Small intestine (tissue), 16 donors: Measurements from ENCODE around the gene CSTF2. TPM values are rescaled to one million over a fixed set of nuclear protein-coding genes. Genes with fewer than 3 reads are reported as not detected.
"Not testable (repeated sequence)": the region's sequence is repeated elsewhere in the genome, so short reads cannot be mapped to it uniquely, and the experiment has no call there.

Experiments used
- DNase-seq, 2 donors: peaks; one replicate each; pipeline versions ENCODE4 v3.0.0 to v3.0.0-alpha.2; 2013
- FAIRE-seq: peaks from 2 replicates; lab custom pipeline; 2012; peaks lifted over from hg19 to GRCh38; lab: Jason Lieb, UNC
- H3K27ac ChIP-seq, 3 donors: one replicate each; pipeline ENCODE4 v1.5.1; 2013; ENCODE audit warnings: low read length in 2 of 3, mild to moderate bottlenecking in 2 of 3, control low read depth in 1 of 3, inconsistent platforms in 1 of 3, low read depth in 1 of 3, moderate library complexity in 1 of 3
- H3K27me3 ChIP-seq, 3 donors: one replicate each; pipeline ENCODE4 v1.6.1; 2013; ENCODE audit warnings: low read length in 3 of 3, inconsistent platforms in 1 of 3; ENCODE audit not compliant: control insufficient read depth in 3 of 3, insufficient read depth in 3 of 3
- H3K36me3 ChIP-seq, 3 donors: one replicate each; pipeline ENCODE4 v1.6.1; 2013; ENCODE audit warnings: low read length in 3 of 3, inconsistent platforms in 1 of 3, low read depth in 1 of 3, mild to moderate bottlenecking in 1 of 3, moderate library complexity in 1 of 3; ENCODE audit not compliant: control insufficient read depth in 3 of 3, insufficient read depth in 2 of 3
- H3K4me1 ChIP-seq, 3 donors: one replicate each; pipeline ENCODE4 v1.6.1; 2013; ENCODE audit warnings: low read length in 2 of 3, inconsistent platforms in 1 of 3, low read depth in 1 of 3, mild to moderate bottlenecking in 1 of 3, moderate library complexity in 1 of 3; ENCODE audit not compliant: control insufficient read depth in 3 of 3, insufficient read depth in 2 of 3
- H3K4me3 ChIP-seq, 3 donors: one replicate each; pipeline ENCODE4 v1.5.1; 2013; ENCODE audit warnings: low read length in 3 of 3, control low read depth in 1 of 3, inconsistent platforms in 1 of 3, low read depth in 1 of 3, mild to moderate bottlenecking in 1 of 3, moderate library complexity in 1 of 3
- H3K9me3 ChIP-seq, 2 donors: one replicate each; pipeline ENCODE4 v1.6.1; 2013; ENCODE audit warnings: low read depth in 1 of 2, low read length in 1 of 2; ENCODE audit not compliant: control insufficient read depth in 2 of 2, insufficient read depth in 1 of 2
- WGBS, 3 donors: extraction: QIAGEN DNeasy Blood & Tissue Kit; methylation state at CpG; one replicate each; pipeline ENCODE4 v1.1.7; 2013; 5-methylcytosine and 5-hydroxymethylcytosine counted together
- long read RNA-seq, 10 donors: transcript quantifications; one replicate each; lab custom pipeline, GENCODE V29; 2026
- polyA plus RNA-seq, 4 donors: library from polyadenylated mRNA; stranded (reverse) in 3 of 4; unstranded in 1 of 4; fragments of 200-250 nt in 3 of 4; fragments of 120-200 nt in 1 of 4; gene quantifications; one replicate each; pipeline versions ENCODE4 v1.2.1 to v1.2.3, GENCODE V29; 2013
- donor health status: healthy with polysubstance abuse.
- donor health status: control.
- donor health status: control.
- donor health status: Bipolar disorder and iron deficiency.
- donor health status: healthy.

CSTF2 gene, protein sequence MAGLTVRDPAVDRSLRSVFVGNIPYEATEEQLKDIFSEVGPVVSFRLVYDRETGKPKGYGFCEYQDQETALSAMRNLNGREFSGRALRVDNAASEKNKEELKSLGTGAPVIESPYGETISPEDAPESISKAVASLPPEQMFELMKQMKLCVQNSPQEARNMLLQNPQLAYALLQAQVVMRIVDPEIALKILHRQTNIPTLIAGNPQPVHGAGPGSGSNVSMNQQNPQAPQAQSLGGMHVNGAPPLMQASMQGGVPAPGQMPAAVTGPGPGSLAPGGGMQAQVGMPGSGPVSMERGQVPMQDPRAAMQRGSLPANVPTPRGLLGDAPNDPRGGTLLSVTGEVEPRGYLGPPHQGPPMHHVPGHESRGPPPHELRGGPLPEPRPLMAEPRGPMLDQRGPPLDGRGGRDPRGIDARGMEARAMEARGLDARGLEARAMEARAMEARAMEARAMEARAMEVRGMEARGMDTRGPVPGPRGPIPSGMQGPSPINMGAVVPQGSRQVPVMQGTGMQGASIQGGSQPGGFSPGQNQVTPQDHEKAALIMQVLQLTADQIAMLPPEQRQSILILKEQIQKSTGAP
- 10 to 100 TPM in 2 of 4 donors, 1 to 10 TPM in 2; 4.6 to 18.5 (median 10.2) TPM for polyA plus RNA-seq
- long read RNA-seq, donor 1, transcript CSTF2-201 (14 exons, 1,958 nt) = major isoform, 8 of 13 reads
- long read RNA-seq, donor 1, partial matches to known transcripts = 5 of 13 reads
- long read RNA-seq, donor 1, other reads (novel, unspliced or antisense) = 0 of 13 reads
- long read RNA-seq, donor 2, partial matches to known transcripts = 0 of 4 reads
- long read RNA-seq, donor 2, other reads (novel, unspliced or antisense) = 0 of 4 reads
- long read RNA-seq, donor 3, partial matches to known transcripts = 0 of 1 reads
- long read RNA-seq, donor 3, other reads (novel, unspliced or antisense) = 0 of 1 reads
- long read RNA-seq, donor 4 = 0 reads
- long read RNA-seq, donor 5 = 0 reads
- long read RNA-seq, donor 6, partial matches to known transcripts = 0 of 2 reads
- long read RNA-seq, donor 6, other reads (novel, unspliced or antisense) = 0 of 2 reads
- long read RNA-seq, donor 7, transcript CSTF2-201 (14 exons, 1,958 nt) = major isoform, 5 of 6 reads
- long read RNA-seq, donor 7, partial matches to known transcripts = 0 of 6 reads
- long read RNA-seq, donor 7, other reads (novel, unspliced or antisense) = 0 of 6 reads
- long read RNA-seq, donor 8 = 0 reads
- long read RNA-seq, donor 9 = 0 reads
- long read RNA-seq, donor 10, partial matches to known transcripts = 0 of 3 reads
- long read RNA-seq, donor 10, other reads (novel, unspliced or antisense) = 0 of 3 reads

DNA sequence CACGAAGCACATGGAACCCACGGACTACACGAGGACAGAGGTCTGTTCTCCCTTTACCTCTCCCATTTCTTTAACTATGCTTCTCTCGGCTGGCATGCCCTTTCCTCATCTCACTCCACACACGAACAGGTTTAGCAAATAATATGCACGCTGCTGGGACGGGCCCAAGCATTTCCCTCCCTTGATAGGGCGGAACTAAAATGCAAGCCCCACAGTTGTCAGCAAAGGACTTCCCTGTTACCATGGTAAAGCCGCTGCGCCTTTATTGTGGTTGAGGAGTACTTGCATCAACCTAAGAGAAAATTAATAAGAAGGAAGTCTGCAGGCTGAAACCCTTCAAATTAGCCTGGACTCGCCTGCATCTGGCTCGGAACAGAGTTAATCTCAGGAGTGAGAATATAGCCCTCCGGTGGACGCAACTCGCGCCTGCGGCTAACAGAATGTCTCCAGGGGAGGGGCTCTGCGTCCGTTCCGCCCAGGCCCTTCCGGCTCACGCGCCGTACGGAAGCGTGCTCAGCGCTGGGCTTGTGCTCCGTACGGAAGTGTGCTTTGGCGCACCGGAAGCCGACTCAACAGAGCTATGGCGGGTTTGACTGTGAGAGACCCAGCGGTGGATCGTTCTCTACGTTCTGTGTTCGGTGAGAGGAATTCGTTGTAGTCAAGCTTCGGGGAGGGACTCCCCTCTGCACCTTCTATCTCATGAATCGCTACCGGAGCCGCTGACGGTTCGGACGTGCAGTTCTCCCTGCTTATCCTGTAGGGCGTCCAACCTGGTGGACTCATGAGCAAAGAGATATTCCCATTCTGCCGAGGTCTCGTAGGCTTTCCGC, at the start of gene CSTF2:
CSTF2 (plus strand) TSS at position 555 of the 830 bp plus-strand sequence; CDS start at position 581, 26 bp downstream.
- Histone ChIP-seq H3K4me1 (no peaks in the 10 kb centered on the region), H3K9me3 (no peaks in the 10 kb centered on the region), H3K36me3 (peaks cover 0 to 9% (median 4%) of the 10 kb centered on the region in 3 donors), H3K4me3 (peak within 1 kb of the TSS; percentile 63 to 69 (median 63)), H3K27ac (peak within 1 kb of the TSS in 2 of 3 donors; percentile 74 to 82), H3K27me3 (no peaks in the 10 kb centered on the region)
- FAIRE-seq = no peak
- 0 to 29% (median 4%) methylated on average over 42 to 49 of the region's 49 CpGs for WGBS, 3 donors
- peak; percentile 81 to 89 for DNase-seq

DNA sequence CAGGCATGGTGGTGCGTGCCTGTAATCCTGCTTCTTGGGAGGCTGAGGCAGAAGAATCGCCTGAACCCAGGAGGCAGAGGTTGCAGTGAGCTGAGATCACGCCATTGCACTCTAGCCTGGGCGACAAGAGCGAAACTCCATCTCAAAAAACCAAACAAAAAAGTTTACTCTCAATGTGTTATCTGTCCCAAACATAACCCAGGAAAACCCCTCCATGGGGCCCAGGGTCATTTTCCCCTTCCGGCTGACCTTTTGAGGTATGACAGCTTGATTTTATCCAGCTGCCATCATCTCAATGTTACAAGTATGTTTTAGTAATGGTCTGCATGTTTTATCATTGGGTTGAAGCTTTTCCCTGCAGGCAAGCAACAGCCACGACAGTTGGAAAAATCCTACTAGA, 23.8 kb upstream of the CSTF2 start:
- not testable (repeated sequence) for DNase-seq, H3K4me3 ChIP-seq, H3K9me3 ChIP-seq, H3K27ac ChIP-seq, H3K36me3 ChIP-seq, H3K4me1 ChIP-seq, H3K27me3 ChIP-seq, FAIRE-seq
- WGBS, 3 donors = 82 to 95% (median 86%) methylated on average over 7 of the region's 7 CpGs

DNA sequence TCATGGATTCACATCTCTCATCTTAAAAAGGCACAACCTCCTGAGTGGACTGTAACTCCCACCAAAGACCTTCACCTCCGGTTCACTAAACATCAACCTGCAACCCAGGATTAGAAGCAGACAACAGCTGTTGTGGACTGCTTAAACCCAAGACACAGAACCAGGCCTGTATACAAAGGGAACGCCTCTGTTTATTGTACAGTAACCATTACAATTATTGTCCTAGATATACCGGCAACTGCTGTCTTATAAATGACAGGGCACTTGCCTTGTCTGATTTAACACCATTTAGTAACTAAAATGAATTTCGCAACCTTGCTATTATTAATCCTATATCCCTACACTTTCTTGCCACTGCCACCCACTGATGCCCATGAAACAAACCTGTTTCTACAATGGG, 22.8 kb upstream of the CSTF2 start:
- H3K4me1 ChIP-seq = no peaks in the 10 kb centered on the region
- 71 to 83% (median 82%) methylated on average over 4 of the region's 4 CpGs for WGBS, 3 donors

DNA sequence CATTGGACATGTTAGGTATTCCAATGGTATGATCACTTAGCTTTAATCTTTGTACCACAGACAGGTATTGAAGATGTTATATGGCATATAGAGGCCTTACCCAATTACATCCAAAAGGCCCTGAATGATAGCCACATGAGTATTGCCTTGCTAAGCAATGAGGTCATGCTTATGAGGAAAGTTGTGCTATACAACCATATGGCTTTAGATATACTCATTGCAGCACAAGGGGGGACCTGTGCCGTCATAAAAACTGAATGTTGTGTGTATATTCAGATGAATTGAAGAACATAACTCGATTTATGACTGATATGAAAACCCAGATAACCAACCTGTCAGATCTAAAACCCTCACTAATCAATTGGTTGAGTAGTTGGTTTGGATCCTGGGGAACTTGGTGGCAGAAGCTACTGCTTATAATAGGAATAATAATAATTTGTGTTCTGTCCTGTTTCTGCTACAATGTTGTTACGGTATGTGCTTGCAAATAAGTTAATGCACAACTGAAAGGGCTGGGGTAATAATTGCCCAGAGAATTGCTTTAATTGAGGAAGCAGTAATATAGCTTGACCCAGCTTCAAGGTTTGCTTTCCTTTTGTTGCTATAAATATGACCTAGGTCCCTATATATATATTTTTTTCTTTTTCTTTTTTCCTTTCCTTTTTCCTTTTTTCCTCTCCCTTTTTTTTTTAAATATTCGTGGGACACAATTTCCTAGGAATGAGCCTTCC, 21.5 kb upstream of the CSTF2 start:
- no peaks in the 10 kb centered on the region for H3K27me3 ChIP-seq
- no peaks in the 10 kb centered on the region for H3K9me3 ChIP-seq
- 17 to 50% (median 21%) methylated on average over 4 of the region's 4 CpGs for WGBS, 3 donors
- peak overlapping the region in 1 of 3 donors; percentile 44 for H3K27ac ChIP-seq
- FAIRE-seq (no peak), DNase-seq (peak; percentile 41 to 59)
- no peaks in the 10 kb centered on the region for H3K36me3 ChIP-seq
- no peaks in the 10 kb centered on the region for H3K4me1 ChIP-seq
- no peak overlapping the region for H3K4me3 ChIP-seq

More for the DNA sequence above, 22.8 kb upstream of the CSTF2 start:
- Histone ChIP-seq H3K4me3 (no peak overlapping the region), H3K9me3 (no peaks in the 10 kb centered on the region), H3K27ac (no peak overlapping the region), H3K27me3 (no peaks in the 10 kb centered on the region), H3K36me3 (no peaks in the 10 kb centered on the region)
- FAIRE-seq = no peak
- DNase-seq = no peak

DNA sequence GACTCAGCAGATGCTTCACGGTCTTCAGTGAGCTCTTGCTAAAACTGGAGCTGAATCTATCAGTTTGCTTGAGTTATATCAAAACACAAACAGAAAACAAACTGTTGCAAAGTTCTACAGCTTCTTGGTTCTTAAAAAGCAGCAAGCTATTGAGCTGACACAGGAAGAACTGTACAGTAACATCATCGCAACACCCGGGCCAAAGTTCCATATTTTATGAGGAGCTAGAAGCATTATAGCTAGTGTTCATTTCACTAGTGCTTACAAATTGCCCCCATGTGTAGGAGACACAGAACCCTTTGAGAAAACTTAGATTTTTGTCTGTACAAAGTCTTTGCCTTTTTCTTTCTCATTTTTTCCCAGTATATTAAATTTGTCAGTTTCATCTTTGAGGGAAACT, 17.3 kb upstream of the CSTF2 start:
- Histone ChIP-seq H3K4me1 (no peaks in the 10 kb centered on the region), H3K27me3 (no peaks in the 10 kb centered on the region), H3K27ac (no peak overlapping the region), H3K36me3 (no peaks in the 10 kb centered on the region), H3K9me3 (no peaks in the 10 kb centered on the region), H3K4me3 (no peak overlapping the region)
- WGBS, 3 donors = 40 to 65% (median 42%) methylated on average over 3 of the region's 3 CpGs
- no peak for FAIRE-seq
- DNase-seq = peak; percentile 33 to 40

DNA sequence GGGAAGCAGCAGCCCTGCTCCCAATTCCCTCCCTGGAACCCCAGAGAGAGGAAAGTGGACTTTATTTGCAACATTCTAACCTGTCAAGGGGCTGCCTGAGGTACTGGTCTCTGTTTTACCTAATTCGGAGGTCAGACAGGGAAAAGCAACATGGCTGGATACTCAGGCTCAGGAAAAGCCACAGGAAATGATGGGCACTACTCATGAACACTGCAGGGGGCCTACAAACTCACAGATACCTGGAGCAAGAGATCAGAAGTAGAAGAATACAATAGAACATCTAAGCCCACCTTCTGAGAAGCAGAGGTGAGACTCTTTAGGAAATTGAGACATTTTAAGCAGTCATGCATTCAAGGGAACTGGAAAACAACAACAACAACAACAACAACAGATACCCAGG, 15.4 kb upstream of the CSTF2 start:
- Histone ChIP-seq H3K9me3 (no peaks in the 10 kb centered on the region), H3K27me3 (no peaks in the 10 kb centered on the region), H3K4me3 (no peak overlapping the region), H3K27ac (no peak overlapping the region), H3K4me1 (no peaks in the 10 kb centered on the region), H3K36me3 (no peaks in the 10 kb centered on the region)
- FAIRE-seq = no peak
- DNase-seq = no peak
- WGBS, 3 donors = 59 to 83% (median 82%) methylated on average over 1 of the region's 1 CpG

DNA sequence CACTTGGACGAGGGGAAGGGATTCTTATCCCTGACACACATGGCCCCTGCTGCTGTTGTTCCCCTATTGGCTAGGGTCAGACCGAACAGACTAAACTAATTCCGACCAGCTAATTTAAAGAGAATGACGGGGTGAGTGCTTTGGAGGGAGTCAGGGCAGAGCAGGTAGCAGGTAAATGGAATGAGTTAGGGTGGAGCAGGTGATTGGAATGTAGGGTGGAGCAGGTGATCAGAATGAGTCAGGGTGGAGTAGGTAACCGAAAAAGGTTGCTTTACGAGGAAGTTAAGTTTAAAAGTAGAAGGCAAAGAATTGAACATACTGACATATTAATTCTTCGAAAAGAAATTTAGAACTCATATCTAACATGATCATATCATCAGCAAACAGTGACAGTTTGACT, 11.9 kb upstream of the CSTF2 start:
- H3K4me3 ChIP-seq, H3K4me1 ChIP-seq, DNase-seq, FAIRE-seq, H3K27ac ChIP-seq, H3K36me3 ChIP-seq, H3K9me3 ChIP-seq, H3K27me3 ChIP-seq: not testable (repeated sequence)
- 73 to 88% (median 83%) methylated on average over 7 of the region's 7 CpGs for WGBS, 3 donors
